ENCODE measurements around the gene STARD4. TPM values are rescaled to one million over a fixed set of nuclear protein-coding genes. Genes with fewer than 3 reads are reported as not detected.

Gene STARD4
- total RNA-seq, 1 donor from 2014 or later = 157 TPM

DNA sequence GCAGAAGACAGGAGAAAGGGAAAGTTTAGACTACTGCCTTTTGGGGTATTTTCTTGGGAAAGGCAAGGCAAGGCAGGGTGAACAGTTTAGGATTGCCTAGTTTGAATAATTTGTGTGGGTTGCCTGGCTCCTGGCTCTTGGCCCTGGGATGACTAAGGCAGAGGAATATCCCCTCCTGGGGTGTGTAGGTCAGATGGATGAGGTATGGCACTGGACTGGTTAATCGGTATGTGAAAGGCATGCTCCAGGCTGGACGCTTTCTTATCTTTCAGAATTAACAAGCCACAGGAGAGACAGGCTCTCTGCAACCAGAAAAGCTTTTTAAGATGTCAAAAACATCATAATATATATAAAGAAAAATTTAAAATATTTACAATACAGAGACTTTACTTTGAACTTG is 58.6 kb downstream of the STARD4 start:
- Histone ChIP-seq H3K9ac (no peak overlapping the region), H3K36me3 (no peaks in the 10 kb centered on the region), H3K27me3 (no peaks in the 10 kb centered on the region), H4K20me1 (ENCODE audit: low read depth) (no peaks in the 10 kb centered on the region), H3K27ac (no peak overlapping the region), H3K9me3 (ENCODE audit: low read depth) (no peaks in the 10 kb centered on the region), H2AFZ (replicated peaks) (no peak overlapping the region), H3K4me1 (peaks cover 5% of the 10 kb centered on the region), H3K79me2 (ENCODE audit: low read depth) (no peaks in the 10 kb centered on the region), H3K4me3 (no peak overlapping the region), H3F3A (ENCODE audit: low read depth) (no peaks in the 10 kb centered on the region), H3K4me2 (no peak overlapping the region)
- DNase-seq (ENCODE audit: low spot score) = no peak
- peak overlapping the region; percentile 70 for H3K27ac Mint-ChIP-seq
- peaks cover 4% of the 10 kb centered on the region for H3K9me3 Mint-ChIP-seq
- H3K4me1 Mint-ChIP-seq = peaks cover 24% of the 10 kb centered on the region
- H3K4me3 Mint-ChIP-seq = no peak overlapping the region
- H3K36me3 Mint-ChIP-seq = peaks cover 5% of the 10 kb centered on the region
- TF ChIP-seq EZH2phosphoT487 (IDR thresholded peaks at IDR 0.05) = no peak
- H3K27me3 Mint-ChIP-seq (ENCODE audit: insufficient read depth, low read depth) = no peaks in the 10 kb centered on the region

DNA sequence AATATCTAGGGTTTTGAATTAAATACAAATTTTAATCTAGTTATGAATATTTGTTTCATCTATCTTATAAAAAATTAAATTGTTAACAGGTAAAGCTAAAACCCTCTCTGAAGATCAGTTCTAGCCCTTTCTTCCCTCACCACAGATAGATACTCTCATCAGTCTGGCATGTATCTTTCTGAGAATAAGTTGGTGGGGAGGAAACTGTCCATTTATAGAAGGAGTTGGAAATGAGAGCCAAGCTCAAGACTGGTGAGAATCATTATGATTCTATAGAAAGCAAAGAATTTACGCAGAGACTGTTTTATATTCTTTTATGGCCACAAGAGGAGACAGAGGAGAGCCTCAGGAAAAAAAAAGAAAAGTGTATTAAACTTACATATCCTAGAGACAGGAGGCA is 59.0 kb downstream of the STARD4 start:
- H3K79me2 ChIP-seq (ENCODE audit: low read depth) = no peaks in the 10 kb centered on the region
- H3K9me3 ChIP-seq (ENCODE audit: low read depth) = no peaks in the 10 kb centered on the region
- Mint-ChIP-seq H3K27me3 (ENCODE audit: insufficient read depth, low read depth) (no peaks in the 10 kb centered on the region), H3K9me3 (peaks cover 4% of the 10 kb centered on the region), H3K36me3 (peaks cover 5% of the 10 kb centered on the region), H3K4me3 (no peak overlapping the region), H3K4me1 (peaks cover 24% of the 10 kb centered on the region), H3K27ac (peak overlapping the region; percentile 70)
- DNase-seq (ENCODE audit: low spot score) = no peak
- H3K36me3 ChIP-seq = no peaks in the 10 kb centered on the region
- H3K4me2 ChIP-seq = no peak overlapping the region
- H3K27ac ChIP-seq = no peak overlapping the region
- H3K9ac ChIP-seq = no peak overlapping the region
- TF ChIP-seq EZH2phosphoT487 (IDR thresholded peaks at IDR 0.05) = no peak
- no peak for TF ChIP-seq EZH2 (IDR thresholded peaks at IDR 0.05)
- TF ChIP-seq, protein P1, sequence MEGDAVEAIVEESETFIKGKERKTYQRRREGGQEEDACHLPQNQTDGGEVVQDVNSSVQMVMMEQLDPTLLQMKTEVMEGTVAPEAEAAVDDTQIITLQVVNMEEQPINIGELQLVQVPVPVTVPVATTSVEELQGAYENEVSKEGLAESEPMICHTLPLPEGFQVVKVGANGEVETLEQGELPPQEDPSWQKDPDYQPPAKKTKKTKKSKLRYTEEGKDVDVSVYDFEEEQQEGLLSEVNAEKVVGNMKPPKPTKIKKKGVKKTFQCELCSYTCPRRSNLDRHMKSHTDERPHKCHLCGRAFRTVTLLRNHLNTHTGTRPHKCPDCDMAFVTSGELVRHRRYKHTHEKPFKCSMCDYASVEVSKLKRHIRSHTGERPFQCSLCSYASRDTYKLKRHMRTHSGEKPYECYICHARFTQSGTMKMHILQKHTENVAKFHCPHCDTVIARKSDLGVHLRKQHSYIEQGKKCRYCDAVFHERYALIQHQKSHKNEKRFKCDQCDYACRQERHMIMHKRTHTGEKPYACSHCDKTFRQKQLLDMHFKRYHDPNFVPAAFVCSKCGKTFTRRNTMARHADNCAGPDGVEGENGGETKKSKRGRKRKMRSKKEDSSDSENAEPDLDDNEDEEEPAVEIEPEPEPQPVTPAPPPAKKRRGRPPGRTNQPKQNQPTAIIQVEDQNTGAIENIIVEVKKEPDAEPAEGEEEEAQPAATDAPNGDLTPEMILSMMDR (IDR thresholded peaks at IDR 0.05) = no peak
- no peak overlapping the region for H3K4me3 ChIP-seq
- H4K20me1 ChIP-seq (ENCODE audit: low read depth) = no peaks in the 10 kb centered on the region
- no peak overlapping the region for H2AFZ ChIP-seq (replicated peaks)
- H3K4me1 ChIP-seq = peaks cover 5% of the 10 kb centered on the region
- H3F3A ChIP-seq (ENCODE audit: low read depth) = peaks cover under 1% of the 10 kb centered on the region
- no peaks in the 10 kb centered on the region for H3K27me3 ChIP-seq

DNA sequence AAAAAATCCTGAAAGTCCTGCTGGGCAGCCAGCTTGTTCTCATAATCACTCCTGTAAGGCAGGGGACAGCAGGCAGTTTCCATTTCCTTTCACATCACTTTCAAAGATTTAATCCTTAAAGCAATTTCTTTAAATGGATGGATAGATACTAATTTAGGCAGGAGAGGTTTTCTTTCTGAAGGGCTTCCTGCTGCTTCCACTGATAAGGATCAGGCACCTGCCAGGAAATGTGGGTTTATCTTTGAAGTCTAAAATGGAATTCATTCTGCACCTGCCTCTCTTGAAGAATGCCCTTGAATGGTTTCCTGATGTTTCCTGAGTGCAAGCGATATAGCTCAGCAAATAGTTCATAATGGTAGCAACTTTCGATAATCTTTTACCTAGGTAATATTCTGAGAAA is 64.5 kb downstream of the STARD4 start:
- Histone ChIP-seq H3K4me1 (peaks cover 23% of the 10 kb centered on the region), H3K79me2 (ENCODE audit: low read depth) (no peaks in the 10 kb centered on the region), H3K4me3 (peak overlapping the region; percentile 19), H3K9me3 (ENCODE audit: low read depth) (no peaks in the 10 kb centered on the region), H2AFZ (replicated peaks) (no peak overlapping the region), H3K9ac (no peak overlapping the region), H3F3A (ENCODE audit: low read depth) (peaks cover 10% of the 10 kb centered on the region), H3K27ac (peak overlapping the region; percentile 83), H3K27me3 (no peaks in the 10 kb centered on the region), H3K4me2 (peak overlapping the region; percentile 69), H3K36me3 (no peaks in the 10 kb centered on the region), H4K20me1 (ENCODE audit: low read depth) (no peaks in the 10 kb centered on the region)
- DNase-seq (ENCODE audit: low spot score) = peak; percentile 48
- H3K4me3 Mint-ChIP-seq = peak overlapping the region; percentile 18
- H3K9me3 Mint-ChIP-seq = peaks cover 11% of the 10 kb centered on the region
- TF ChIP-seq EZH2phosphoT487 (IDR thresholded peaks at IDR 0.05) (no peak), EZH2 (IDR thresholded peaks at IDR 0.05) (no peak)
- TF ChIP-seq, protein P1 (IDR thresholded peaks at IDR 0.05) = no peak
- peaks cover 19% of the 10 kb centered on the region for H3K4me1 Mint-ChIP-seq
- H3K36me3 Mint-ChIP-seq = peaks cover 9% of the 10 kb centered on the region
- peak overlapping the region; percentile 53 for H3K27ac Mint-ChIP-seq
- H3K27me3 Mint-ChIP-seq (ENCODE audit: insufficient read depth, low read depth) = no peaks in the 10 kb centered on the region

DNA sequence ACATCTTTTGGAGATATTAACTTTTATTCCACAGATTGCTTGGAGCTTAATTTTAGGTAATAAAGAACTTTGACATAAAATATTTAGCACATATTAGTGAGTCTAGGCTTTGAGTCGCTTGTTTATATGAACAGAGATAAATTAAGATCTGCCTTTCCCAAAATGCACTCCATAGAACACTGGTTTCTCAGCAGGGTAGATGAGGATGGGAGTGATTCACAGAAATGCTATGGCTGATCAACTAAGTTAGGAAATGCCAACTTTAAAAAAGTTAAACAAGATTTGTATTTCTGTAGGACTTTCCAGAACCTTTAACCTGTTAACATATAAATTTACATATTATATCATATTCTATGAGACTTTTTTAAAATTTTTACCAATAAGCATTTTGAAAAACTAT is 65.2 kb downstream of the STARD4 start:
- Mint-ChIP-seq H3K4me1 (peaks cover 19% of the 10 kb centered on the region), H3K27ac (no peak overlapping the region), H3K27me3 (ENCODE audit: insufficient read depth, low read depth) (no peaks in the 10 kb centered on the region), H3K4me3 (no peak overlapping the region), H3K36me3 (peaks cover 9% of the 10 kb centered on the region), H3K9me3 (peaks cover 11% of the 10 kb centered on the region)
- H3K4me3 ChIP-seq = peak overlapping the region; percentile 19
- peaks cover 23% of the 10 kb centered on the region for H3K4me1 ChIP-seq
- H3K9me3 ChIP-seq (ENCODE audit: low read depth) = no peaks in the 10 kb centered on the region
- H3K27ac ChIP-seq = peak overlapping the region; percentile 83
- TF ChIP-seq, protein P1 (IDR thresholded peaks at IDR 0.05) = no peak
- TF ChIP-seq EZH2phosphoT487 (IDR thresholded peaks at IDR 0.05) = no peak
- TF ChIP-seq EZH2 (IDR thresholded peaks at IDR 0.05) = no peak
- H3K4me2 ChIP-seq = peak overlapping the region; percentile 69
- H3K36me3 ChIP-seq = no peaks in the 10 kb centered on the region
- H3K27me3 ChIP-seq = no peaks in the 10 kb centered on the region
- H2AFZ ChIP-seq (replicated peaks) = no peak overlapping the region
- no peaks in the 10 kb centered on the region for H3K79me2 ChIP-seq (ENCODE audit: low read depth)
- no peak for DNase-seq (ENCODE audit: low spot score)
- H4K20me1 ChIP-seq (ENCODE audit: low read depth) = no peaks in the 10 kb centered on the region
- H3K9ac ChIP-seq = no peak overlapping the region
- H3F3A ChIP-seq (ENCODE audit: low read depth) = peaks cover 10% of the 10 kb centered on the region

Other genes with a start within 250 kb of the STARD4 start
- 426 and 465 TPM in 2 replicates for gene NREP, start 244.7 kb upstream of the STARD4 start, total RNA-seq (ENCODE audit: low replicate concordance)

Measured in neural progenitor cell (in vitro differentiated cells).